ENCODE measurements around the gene ABCF1.

ABCF1 gene

DNA sequence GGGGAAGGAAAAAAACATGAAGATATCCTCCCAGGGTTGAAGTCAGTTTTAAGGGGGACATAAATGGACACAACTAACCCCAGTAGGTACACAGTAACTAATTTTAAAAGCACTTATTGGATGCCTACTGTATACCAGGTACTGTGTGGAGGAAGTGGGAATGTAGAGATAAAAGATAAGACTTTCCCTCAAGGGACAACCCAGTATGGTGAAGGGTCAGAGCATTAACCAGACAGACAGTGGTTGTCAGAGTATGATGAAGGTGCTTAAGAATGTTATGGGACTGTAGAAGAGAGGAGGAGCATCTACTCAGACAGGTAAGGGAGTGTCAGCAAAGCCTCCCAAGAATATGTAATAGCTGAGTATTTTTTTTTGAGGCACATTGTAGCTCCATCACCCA, 906 bp downstream of the ABCF1 start:
- TF ChIP-seq, protein P1, sequence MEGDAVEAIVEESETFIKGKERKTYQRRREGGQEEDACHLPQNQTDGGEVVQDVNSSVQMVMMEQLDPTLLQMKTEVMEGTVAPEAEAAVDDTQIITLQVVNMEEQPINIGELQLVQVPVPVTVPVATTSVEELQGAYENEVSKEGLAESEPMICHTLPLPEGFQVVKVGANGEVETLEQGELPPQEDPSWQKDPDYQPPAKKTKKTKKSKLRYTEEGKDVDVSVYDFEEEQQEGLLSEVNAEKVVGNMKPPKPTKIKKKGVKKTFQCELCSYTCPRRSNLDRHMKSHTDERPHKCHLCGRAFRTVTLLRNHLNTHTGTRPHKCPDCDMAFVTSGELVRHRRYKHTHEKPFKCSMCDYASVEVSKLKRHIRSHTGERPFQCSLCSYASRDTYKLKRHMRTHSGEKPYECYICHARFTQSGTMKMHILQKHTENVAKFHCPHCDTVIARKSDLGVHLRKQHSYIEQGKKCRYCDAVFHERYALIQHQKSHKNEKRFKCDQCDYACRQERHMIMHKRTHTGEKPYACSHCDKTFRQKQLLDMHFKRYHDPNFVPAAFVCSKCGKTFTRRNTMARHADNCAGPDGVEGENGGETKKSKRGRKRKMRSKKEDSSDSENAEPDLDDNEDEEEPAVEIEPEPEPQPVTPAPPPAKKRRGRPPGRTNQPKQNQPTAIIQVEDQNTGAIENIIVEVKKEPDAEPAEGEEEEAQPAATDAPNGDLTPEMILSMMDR (IDR thresholded peaks at IDR 0.05; ENCODE audit: insufficient read depth, missing control alignments): no peak
- FAIRE-seq (no peak), DNase-seq (ENCODE audit: insufficient read length, low spot score) (no peak)

DNA sequence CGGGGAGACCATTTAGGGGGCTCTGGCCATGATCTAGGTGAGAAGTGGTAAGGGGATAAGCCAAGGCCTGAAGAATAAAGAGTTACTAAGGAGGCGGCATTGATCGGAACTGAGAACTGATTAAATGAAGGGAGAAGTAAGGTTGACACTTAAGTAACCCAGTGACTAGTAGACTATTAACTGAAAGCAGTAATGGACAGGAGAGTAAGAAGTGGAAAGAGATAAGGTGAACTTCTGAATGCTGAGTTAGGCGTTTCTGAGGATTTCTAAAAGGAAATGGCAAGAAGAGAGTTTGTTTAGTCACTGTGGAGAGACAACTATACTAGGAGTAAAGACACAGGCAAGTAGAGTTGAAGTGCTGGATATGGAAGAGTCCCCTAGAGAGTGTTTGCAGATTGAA, 1.9 kb downstream of the ABCF1 start:
- FAIRE-seq: no peak

DNA sequence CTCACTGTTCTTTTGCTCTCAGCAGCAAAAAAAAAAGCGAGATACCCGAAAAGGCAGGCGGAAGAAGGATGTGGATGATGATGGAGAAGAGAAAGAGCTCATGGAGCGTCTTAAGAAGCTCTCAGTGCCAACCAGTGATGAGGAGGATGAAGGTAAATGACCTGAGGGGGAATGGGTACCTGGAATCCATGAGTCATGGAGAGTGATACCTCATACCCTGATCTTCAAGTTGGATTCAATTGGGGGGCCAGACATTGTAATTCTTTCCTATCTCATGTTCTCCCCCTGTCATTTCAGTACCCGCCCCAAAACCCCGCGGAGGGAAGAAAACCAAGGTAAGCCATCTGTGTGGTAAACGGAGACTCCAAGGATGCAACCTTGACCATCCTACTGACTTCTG, 6.8 kb downstream of the ABCF1 start:
- FAIRE-seq: no peak
- TF ChIP-seq, protein P1 (IDR thresholded peaks at IDR 0.05; ENCODE audit: insufficient read depth, missing control alignments): no peak
- no peak for DNase-seq (ENCODE audit: insufficient read length, low spot score)

More for the DNA sequence above, 1.9 kb downstream of the ABCF1 start:
- TF ChIP-seq, protein P1 (IDR thresholded peaks at IDR 0.05; ENCODE audit: insufficient read depth, missing control alignments): no peak
- no peak for DNase-seq (ENCODE audit: insufficient read length, low spot score)

DNA sequence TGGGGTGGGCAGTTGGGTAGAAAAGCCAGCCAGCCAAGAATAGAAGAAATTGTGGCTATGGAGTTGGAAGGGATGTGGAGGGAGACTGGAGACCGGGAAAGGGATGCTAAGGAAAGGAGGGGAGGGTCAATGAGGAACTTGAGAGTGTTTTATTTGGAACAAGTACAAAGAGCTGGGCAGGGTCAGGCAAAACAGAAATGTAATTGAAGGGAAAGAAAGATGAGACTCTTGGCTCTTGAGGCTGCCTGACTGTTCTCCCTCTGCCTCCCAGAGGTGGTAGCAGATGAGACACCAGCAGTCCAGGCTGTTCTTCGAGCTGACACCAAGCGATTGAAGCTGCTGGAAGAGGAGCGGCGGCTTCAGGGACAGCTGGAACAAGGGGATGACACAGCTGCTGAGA, 12.7 kb downstream of the ABCF1 start:
- TF ChIP-seq, protein P1 (IDR thresholded peaks at IDR 0.05; ENCODE audit: insufficient read depth, missing control alignments): no peak
- no peak for FAIRE-seq
- DNase-seq (ENCODE audit: insufficient read length, low spot score): no peak

DNA sequence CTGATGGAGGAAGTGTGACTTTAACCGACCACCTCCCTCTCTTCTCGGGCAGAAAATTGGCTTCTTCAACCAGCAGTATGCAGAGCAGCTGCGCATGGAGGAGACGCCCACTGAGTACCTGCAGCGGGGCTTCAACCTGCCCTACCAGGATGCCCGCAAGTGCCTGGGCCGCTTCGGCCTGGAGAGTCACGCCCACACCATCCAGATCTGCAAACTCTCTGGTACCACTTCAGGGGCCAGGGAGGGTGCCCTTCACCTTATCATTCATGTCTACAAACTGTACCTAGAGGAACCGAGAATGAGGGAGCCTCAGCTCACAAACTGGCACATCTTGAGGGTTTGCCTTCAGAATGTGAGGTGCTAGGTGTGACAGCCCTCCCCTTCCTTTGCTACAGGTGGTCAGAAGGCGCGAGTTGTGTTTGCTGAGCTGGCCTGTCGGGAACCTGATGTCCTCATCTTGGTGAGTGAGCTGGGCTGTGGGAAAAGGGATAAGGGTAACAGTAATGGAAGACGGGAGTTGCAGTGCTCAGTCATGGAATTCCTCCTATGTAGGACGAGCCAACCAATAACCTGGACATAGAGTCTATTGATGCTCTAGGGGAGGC, 18.6 kb downstream of the ABCF1 start:
- TF ChIP-seq, protein P1 (IDR thresholded peaks at IDR 0.05; ENCODE audit: insufficient read depth, missing control alignments): no peak
- FAIRE-seq: no peak
- no peak for DNase-seq (ENCODE audit: insufficient read length, low spot score)

DNA sequence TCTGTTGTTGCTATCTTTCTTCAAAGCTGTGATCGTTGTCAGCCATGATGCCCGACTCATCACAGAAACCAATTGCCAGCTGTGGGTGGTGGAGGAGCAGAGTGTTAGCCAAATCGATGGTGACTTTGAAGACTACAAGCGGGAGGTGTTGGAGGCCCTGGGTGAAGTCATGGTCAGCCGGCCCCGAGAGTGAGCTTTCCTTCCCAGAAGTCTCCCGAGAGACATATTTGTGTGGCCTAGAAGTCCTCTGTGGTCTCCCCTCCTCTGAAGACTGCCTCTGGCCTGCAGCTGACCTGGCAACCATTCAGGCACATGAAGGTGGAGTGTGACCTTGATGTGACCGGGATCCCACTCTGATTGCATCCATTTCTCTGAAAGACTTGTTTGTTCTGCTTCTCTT, 19.3 kb downstream of the ABCF1 start:
- DNase-seq (ENCODE audit: insufficient read length, low spot score) (no peak), FAIRE-seq (no peak)
- TF ChIP-seq, protein P1 (IDR thresholded peaks at IDR 0.05; ENCODE audit: insufficient read depth, missing control alignments): no peak

DNA sequence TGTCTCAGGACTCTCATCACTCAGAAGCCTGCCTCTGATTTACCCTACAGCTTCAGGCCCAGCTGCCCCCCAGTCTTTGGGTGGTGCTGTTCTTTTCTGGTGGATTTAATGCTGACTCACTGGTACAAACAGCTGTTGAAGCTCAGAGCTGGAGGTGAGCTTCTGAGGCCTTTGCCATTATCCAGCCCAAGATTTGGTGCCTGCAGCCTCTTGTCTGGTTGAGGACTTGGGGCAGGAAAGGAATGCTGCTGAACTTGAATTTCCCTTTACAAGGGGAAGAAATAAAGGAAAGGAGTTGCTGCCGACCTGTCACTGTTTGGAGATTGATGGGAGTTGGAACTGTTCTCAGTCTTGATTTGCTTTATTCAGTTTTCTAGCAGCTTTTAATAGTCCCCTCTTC, 19.8 kb downstream of the ABCF1 start:
- TF ChIP-seq, protein P1 (IDR thresholded peaks at IDR 0.05; ENCODE audit: insufficient read depth, missing control alignments): no peak
- FAIRE-seq (no peak), DNase-seq (ENCODE audit: insufficient read length, low spot score) (no peak)

Measured in D721Med (cell line).